ENCODE data around the gene ZNF839.

The ZNF839 gene

GRCh38 chr14:102390064-102390855 lies 70.7 kb downstream of the ZNF839 start:
- DNase-seq: no peak
